ENCODE data around the gene COPS7B. TPM values are rescaled to one million over a fixed set of nuclear protein-coding genes. Genes with fewer than 3 reads are reported as not detected.
A peak's percentile ranks its signal among the peaks of the same experiment; 100 is the strongest.
"Not testable (repeated sequence)": the region's sequence is repeated elsewhere in the genome, so short reads cannot be mapped to it uniquely, and the experiment has no call there.

COPS7B gene
- total RNA-seq = 36.9 TPM

DNA sequence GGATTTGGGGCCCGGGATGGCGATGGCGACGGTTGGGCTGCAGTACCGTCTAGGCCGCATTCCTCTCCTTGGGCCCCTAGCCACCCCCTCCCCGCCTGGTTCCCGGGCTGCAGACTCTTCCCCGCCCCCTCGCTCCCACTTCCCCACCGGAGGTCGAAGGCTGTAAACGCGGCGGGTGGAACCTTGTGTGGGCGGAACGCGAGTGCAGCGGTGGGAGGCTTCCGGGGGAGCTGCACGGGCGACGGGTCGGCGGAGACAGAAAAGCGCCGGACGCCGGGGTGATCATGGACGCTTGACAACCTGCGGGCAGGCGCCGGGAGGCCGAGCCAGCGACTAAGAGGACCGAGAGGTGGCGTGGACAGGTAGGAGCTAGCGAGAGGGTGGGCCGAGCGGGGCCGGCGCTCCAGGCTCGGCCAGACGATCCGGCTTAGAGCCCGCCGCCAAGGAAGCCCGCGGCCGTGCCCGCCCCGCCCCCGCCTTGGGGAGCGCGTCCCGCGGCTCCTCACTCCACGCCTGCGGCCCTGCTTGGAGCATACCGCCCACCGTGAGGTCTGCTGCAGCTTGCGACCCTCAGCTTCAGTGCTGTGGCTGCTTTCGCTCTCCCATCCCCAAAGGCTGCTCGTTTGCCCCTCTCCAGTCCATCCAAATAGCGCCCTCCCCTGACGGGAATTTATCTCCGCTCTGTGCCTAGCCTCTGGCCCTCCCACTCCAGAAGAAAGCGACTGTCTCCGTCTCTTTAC lies at the start of gene COPS7B:
COPS7B (plus strand) TSS at position 269 of the 740 bp plus-strand sequence. CDS start 2,126 bp downstream, outside the sequence.
- peak; percentile 70 for DNase-seq (ENCODE audit: low spot score)

- DNase-seq (ENCODE audit: low spot score) = no peak
Measured at GRCh38 chr2:231737761-231738160, 48.5 kb upstream of the COPS7B start.

- no peak for DNase-seq (ENCODE audit: low spot score)
Measured at GRCh38 chr2:231743376-231744116, 42.7 kb upstream of the COPS7B start.

DNA sequence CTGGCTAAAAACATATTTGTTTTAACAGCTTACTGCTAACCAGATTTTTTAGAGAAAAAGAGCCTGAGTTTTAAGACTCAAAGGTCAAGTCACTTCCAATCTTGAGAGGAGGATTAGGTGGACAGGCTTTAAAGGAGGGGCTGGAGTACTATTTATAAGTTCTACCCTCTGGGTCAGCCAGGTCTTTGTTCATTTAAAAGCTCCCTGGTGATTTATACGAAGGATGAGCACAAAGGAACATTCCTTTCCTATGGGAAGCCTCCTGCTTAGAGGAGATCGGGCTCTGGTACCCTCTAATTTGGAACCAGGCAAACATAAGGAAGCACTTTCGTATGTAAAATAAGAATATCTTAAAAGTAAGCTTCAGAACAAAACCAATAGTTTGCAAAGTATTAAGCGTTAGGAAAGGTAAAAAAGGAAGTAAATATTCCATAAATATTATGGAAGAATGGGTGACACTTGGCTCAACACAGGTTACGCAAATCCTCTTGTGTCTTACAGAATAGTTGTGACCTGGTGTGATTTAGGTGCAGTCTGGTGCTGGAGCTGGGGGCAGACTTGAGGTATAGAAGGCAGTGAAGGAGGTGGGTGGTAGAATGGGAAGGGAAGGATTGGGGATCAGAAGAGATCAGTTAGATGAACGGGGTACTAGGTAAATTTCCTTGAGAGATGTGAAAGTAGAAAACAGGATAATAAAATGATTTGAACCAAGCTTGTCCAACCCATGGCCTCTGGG lies 40.8 kb upstream of the COPS7B start:
- DNase-seq (ENCODE audit: low spot score) = no peak

- not testable (repeated sequence) for DNase-seq (ENCODE audit: low spot score)
Measured at GRCh38 chr2:231748153-231748896, 37.9 kb upstream of the COPS7B start.

- DNase-seq (ENCODE audit: low spot score) = not testable (repeated sequence)
Measured at GRCh38 chr2:231749016-231749415, 37.2 kb upstream of the COPS7B start.

DNA sequence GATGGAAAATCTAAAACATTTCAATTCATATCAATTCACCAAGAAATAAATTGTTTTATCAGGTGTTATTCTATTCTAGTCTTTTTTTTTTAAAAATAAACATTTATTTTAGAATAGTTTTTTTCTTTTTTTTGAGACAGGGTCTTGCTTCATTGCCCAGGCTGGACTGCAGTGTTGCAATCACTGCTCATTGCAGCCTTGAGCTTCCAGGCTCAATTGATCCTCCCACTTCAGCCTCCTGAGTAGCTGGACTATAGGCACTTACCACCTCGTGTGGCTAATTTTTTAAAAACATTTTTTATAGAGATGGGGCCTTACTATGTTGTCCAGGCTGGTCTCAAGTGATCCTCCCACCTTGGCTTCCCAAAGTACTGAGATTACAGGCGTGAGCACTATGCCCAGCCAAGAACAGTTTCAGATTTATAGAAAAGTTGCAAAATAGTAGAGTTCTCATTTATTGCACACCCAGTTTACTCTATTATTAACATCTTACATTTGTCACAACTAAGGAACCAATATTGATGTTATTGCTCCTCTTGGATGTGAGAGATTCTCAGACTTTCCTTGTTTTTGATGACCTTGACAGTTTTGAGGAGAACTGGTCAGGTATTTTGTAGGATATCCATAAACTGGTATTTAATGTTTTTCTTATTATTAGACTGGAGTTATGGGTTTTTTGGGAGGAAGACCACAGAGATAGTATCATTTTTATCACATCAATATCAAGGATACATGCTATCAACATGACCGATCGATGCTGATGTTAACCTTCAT lies 35.0 kb upstream of the COPS7B start:
- DNase-seq (ENCODE audit: low spot score) = no peak

- no peak for DNase-seq (ENCODE audit: low spot score)
Measured at GRCh38 chr2:231752061-231752460, 34.2 kb upstream of the COPS7B start.

GRCh38 chr2:231761735-231762134 lies 24.5 kb upstream of the COPS7B start:
- no peak for DNase-seq (ENCODE audit: low spot score)

- DNase-seq (ENCODE audit: low spot score) = no peak
Measured at GRCh38 chr2:231764124-231764523, 22.1 kb upstream of the COPS7B start.

GRCh38 chr2:231764760-231765159 lies 21.5 kb upstream of the COPS7B start:
- DNase-seq (ENCODE audit: low spot score) = no peak

DNA sequence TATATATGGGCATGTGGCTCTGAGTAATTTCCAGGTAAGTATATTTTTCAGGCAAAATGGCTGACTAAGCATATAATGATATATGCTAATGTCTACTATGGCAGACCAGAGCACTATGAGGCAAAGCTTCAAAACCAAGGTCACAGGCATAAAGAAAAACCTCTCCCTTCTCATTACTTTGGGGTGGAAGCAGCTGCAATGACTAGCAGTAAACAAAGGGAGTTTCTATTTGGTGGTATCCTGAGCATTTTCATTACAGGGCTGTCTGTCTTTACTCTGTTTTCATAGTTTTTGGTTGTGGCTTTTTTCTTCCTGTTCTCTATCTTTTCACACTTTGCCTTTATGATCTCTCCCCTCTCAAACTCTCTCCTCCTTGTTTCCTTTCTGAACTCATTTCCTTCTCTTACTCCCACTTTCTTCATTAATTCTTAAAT lies 20.7 kb upstream of the COPS7B start:
- no peak for DNase-seq (ENCODE audit: low spot score)

DNA sequence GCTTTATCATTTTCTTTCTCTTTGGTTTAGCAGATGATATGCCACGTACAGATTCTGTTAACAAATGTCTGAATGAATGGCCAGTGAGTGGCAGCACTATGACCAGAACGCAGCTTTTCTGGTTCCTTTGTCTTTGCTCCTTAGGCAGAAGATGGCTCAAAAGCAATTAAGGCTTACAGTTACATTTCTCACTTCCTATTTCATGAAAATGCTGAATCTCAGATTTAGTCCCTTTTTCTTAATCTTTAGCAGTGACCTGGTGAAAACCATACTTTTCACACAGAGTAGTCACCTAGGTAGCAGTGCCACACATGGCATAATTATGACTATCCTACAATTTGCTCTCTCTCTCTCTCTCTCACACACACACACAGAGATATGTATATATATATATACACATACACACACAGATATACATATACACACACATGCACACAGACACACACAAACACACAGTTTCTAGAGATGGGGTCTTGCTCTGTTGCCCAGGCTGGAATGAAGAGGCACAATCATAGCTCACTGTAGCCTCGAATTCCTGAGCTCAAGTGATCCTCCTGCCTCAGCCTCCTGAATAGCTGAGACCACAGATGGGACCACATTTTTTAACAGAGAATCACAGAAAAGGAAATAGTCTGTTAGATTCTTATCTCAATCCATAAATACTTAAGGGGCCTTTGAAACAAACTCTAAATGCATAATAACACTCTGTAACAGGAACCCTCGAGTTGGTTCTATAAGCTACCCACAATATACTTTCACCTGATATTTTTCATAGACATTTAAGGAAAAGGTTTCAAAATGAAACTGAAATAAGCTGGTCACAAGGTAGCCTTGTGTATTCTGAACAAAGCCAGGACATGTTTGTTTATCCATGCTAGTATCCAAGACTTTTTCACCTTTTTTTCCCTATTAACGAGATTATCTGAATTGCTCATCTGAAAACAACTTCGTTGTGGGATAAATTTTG lies 16.8 kb upstream of the COPS7B start:
- no peak for DNase-seq (ENCODE audit: low spot score)

DNA sequence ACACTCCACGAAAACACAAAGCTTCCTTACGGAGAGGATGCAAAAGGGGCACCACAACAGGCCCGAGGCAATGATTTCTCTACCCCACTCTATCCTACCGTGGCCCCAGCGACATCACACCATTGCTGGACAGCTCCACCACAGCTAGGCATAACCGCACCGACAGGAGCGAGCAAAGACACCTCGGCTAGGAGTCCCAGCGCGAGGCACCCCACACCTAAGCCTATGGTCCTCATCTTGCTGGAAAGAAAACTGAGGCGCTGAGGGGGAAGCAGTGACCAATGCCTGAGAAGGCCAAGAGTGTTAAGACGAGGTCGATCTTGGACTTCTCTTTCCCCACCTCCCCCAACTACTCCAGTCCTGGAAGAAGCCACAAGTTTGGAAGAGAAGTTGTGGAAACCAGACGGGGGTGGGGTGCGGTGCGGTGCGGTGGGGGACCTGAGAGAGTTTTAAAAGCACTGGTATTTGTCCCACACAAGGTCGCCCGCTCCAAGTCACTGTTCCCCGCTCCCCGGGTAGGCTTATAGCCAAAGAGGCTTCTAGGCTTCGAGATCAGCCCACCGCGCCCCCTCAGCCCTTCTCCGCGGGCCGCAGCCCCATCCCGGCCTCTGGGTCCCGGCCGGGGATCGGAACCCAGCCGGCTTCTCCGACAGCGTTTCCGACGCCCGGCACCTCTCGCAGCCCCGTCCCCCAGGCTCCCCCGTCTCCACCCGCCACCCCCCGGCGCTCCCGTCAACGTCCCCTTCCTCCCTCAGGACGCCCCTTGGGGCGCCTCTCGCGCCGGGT lies 5.9 kb upstream of the COPS7B start:
- no peak for DNase-seq (ENCODE audit: low spot score)

- peak; percentile 98 for DNase-seq (ENCODE audit: low spot score)
Measured at GRCh38 chr2:231780909-231781797, 5.1 kb upstream of the COPS7B start, which contains the start of gene PDE6D. Gene PDE6D, minus strand, starts transcription at chr2:231781282. Its CDS starts 168 bp downstream, at chr2:231781114.

DNA sequence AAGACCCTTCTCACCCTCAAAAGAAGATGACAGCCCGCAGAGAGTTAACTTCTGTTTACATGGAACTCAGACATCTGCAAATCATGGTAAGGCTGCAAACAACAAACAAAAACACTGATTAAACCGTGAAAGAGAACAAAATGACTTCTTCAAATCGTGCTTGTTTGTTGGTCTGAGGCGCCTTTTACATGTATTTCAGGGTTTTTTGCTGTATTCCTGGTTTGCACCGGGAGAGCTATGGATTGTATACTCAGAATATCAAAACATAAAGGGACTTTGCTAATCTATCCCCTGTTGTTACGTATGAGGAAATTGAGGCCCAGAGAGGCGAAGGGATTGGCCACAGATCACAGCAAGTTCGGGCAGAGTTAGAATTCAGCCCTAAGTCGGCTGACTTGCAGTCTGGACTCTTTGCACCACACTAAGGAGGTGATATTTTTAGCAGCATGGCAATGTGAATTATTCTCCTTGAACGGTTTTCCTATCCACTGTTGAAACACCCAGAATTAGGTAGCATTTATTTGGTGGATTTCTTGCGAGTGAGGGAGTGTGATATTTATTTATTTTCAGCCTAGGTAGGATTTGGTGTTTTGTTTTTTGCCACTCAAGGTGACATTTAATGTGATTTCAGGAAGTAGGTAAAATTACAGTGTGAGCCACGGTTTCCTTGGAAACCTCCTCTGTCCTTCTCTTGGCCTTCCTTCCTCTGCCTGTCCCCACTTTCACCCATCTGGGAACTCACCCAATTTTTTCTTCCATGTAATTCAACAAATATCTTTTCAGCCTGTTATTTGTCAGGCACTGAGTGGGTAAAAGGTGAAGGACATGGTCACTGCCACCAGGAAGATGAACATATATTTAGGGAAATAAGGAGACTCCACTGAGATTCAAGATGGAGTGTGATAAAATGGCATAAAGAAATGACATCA lies 4.2 kb upstream of the COPS7B start:
- peak; percentile 12 for DNase-seq (ENCODE audit: low spot score)

DNA sequence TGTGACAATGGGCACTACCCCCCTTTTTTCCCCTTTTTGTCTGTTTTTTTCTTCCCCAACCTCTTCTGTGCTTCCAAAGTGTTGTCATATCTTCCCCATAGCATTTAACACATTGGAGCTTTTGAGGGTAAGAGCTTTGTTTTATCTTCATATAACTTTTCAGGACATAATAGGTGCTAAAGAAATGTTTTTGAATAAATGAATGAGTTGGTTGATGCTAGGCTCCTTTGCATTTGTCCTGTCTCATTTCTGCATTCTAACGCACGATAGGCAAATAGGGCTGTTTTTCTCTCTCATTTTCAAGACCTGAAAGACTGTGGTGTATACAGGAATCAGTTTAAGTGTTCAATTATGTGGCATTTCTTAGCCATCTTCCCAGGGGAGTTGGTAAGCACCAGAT lies 832 bp upstream of the COPS7B start:
- no peak for DNase-seq (ENCODE audit: low spot score)
